Measurements from ENCODE around the gene TP63.

DNA sequence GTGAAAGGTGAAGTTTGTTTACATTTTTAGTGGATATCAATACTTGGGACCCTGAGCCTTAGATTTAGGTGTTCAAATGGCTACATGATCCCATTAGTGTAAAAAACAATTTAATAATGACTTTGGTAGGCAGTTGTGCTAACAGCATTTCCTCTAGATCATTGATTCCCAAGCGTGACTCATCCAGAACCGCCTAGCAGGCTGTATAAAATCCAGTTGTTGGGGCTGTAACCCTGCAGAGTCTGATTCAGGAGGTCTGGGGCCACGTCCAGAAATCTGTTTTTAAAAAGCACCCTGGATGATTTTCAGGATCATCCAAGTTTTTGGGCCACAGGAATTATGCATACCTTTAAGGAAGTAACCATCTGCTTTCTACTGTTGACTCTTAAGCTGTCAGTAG is 156.4 kb downstream of the TP63 start:
- TF ChIP-seq, protein P1, sequence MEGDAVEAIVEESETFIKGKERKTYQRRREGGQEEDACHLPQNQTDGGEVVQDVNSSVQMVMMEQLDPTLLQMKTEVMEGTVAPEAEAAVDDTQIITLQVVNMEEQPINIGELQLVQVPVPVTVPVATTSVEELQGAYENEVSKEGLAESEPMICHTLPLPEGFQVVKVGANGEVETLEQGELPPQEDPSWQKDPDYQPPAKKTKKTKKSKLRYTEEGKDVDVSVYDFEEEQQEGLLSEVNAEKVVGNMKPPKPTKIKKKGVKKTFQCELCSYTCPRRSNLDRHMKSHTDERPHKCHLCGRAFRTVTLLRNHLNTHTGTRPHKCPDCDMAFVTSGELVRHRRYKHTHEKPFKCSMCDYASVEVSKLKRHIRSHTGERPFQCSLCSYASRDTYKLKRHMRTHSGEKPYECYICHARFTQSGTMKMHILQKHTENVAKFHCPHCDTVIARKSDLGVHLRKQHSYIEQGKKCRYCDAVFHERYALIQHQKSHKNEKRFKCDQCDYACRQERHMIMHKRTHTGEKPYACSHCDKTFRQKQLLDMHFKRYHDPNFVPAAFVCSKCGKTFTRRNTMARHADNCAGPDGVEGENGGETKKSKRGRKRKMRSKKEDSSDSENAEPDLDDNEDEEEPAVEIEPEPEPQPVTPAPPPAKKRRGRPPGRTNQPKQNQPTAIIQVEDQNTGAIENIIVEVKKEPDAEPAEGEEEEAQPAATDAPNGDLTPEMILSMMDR (IDR thresholded peaks at IDR 0.05) = no peak
- no peak for TF ChIP-seq POLR2A (IDR thresholded peaks at IDR 0.05)

Measured in adrenal gland (tissue), 5 donors.